Measurements from ENCODE around the gene PCDHGA9. TPM values are rescaled to one million over a fixed set of nuclear protein-coding genes. Genes with fewer than 3 reads are reported as not detected.
"Not testable (repeated sequence)": the region's sequence is repeated elsewhere in the genome, so short reads cannot be mapped to it uniquely, and the experiment has no call there.

The PCDHGA9 gene
- total RNA-seq, 2 donors from 2014 or later, result 3.9 to 7.7 TPM

- DNase-seq (ENCODE audit: low spot score), result no peak
- Histone ChIP-seq H3K9me3 (peaks cover 10% of the 10 kb centered on the region), H3K36me3 (no peaks in the 10 kb centered on the region), H3K4me3 (no peak overlapping the region), H3K27ac (no peak overlapping the region), H3K27me3 (replicated peaks; ENCODE audit: insufficient read depth) (no peaks in the 10 kb centered on the region), H3K4me1 (replicated peaks) (no peaks in the 10 kb centered on the region)
- intact Hi-C loops (cut with DNase I), result no loop called here
- TF ChIP-seq CTCF (IDR thresholded peaks at IDR 0.05) (no peak), POLR2A (IDR thresholded peaks at IDR 0.05) (no peak), POLR2AphosphoS5 (IDR thresholded peaks at IDR 0.05) (no peak)
- 22% methylated on average over 22 of the region's 22 CpGs for WGBS
Observed at GRCh38 chr5:141403387-141403786, 809 bp downstream of the PCDHGA9 start.

- peak within 1 kb of the TSS in 1 of 2 donors; percentile 14 for H3K4me3 ChIP-seq
- intact Hi-C loops (cut with DNase I); H3K27ac ChIP-seq; DNase-seq (ENCODE audit: low spot score); H3K36me3 ChIP-seq; H3K27me3 ChIP-seq (replicated peaks; ENCODE audit: insufficient read depth); H3K9me3 ChIP-seq; H3K4me1 ChIP-seq (replicated peaks): not testable (repeated sequence)
- TF ChIP-seq CTCF (IDR thresholded peaks at IDR 0.05), result peak in 3 of 4 experiments; percentile 32 to 59 (median 59)
- WGBS, result 11% methylated on average over 44 of the region's 51 CpGs
Observed at GRCh38 chr5:141407790-141408505, 5.4 kb downstream of the PCDHGA9 start, which contains the start of gene PCDHGB6. TSS of gene PCDHGB6 (plus strand) at chr5:141408021. CDS start at chr5:141408203, 182 bp downstream.

- intact Hi-C loops (cut with DNase I), result loop anchor here (10.0 kb wide), 1 partner anchor 115 kb away; no protein-coding TSS in a partner anchor
- H3K4me1 ChIP-seq (replicated peaks), result no peaks in the 10 kb centered on the region
- 23% methylated on average over 64 of the region's 64 CpGs for WGBS
- H3K36me3 ChIP-seq, result no peaks in the 10 kb centered on the region
- H3K27me3 ChIP-seq (replicated peaks; ENCODE audit: insufficient read depth), result peaks cover 2% of the 10 kb centered on the region
- H3K9me3 ChIP-seq, result no peaks in the 10 kb centered on the region
- DNase-seq (ENCODE audit: low spot score), result no peak
- H3K27ac ChIP-seq, result no peak overlapping the region
- TF ChIP-seq POLR2AphosphoS5 (IDR thresholded peaks at IDR 0.05), result no peak
- H3K4me3 ChIP-seq, result no peak overlapping the region
Observed at GRCh38 chr5:141409598-141410306, 7.2 kb downstream of the PCDHGA9 start.

- intact Hi-C loops (cut with DNase I), result loop anchor here (10.0 kb wide), 1 partner anchor 113 kb away; no protein-coding TSS in a partner anchor
- 56% methylated on average over 3 of the region's 3 CpGs for WGBS
- Histone ChIP-seq H3K4me1 (replicated peaks) (no peaks in the 10 kb centered on the region), H3K4me3 (no peak overlapping the region), H3K27ac (no peak overlapping the region), H3K9me3 (no peaks in the 10 kb centered on the region), H3K27me3 (replicated peaks; ENCODE audit: insufficient read depth) (peaks cover 2% of the 10 kb centered on the region), H3K36me3 (no peaks in the 10 kb centered on the region)
- no peak for DNase-seq (ENCODE audit: low spot score)
- TF ChIP-seq POLR2AphosphoS5 (IDR thresholded peaks at IDR 0.05), result no peak
- no peak for TF ChIP-seq POLR2A (IDR thresholded peaks at IDR 0.05)
- TF ChIP-seq CTCF (IDR thresholded peaks at IDR 0.05), result no peak
Observed at GRCh38 chr5:141411575-141411974, 9.0 kb downstream of the PCDHGA9 start.

- Histone ChIP-seq H3K9me3 (no peaks in the 10 kb centered on the region), H3K27ac (peak within 1 kb of the TSS in 1 of 2 donors; percentile 39), H3K27me3 (replicated peaks; ENCODE audit: insufficient read depth) (peaks cover 2% of the 10 kb centered on the region), H3K4me3 (peak within 1 kb of the TSS; percentile 5 to 27), H3K4me1 (replicated peaks) (no peaks in the 10 kb centered on the region), H3K36me3 (no peaks in the 10 kb centered on the region)
- intact Hi-C loops (cut with DNase I), result loop anchor here (10.0 kb wide), 1 partner anchor 112 kb away; no protein-coding TSS in a partner anchor
- TF ChIP-seq POLR2AphosphoS5 (IDR thresholded peaks at IDR 0.05), result peak; percentile 5
- peak in 3 of 4 experiments; percentile 24 to 46 (median 38) for TF ChIP-seq CTCF (IDR thresholded peaks at IDR 0.05)
- no peak for TF ChIP-seq POLR2A (IDR thresholded peaks at IDR 0.05)
- 16% methylated on average over 31 of the region's 31 CpGs for WGBS
- DNase-seq (ENCODE audit: low spot score), result peak; percentile 55
Observed at GRCh38 chr5:141412854-141413539, 10.4 kb downstream of the PCDHGA9 start, which contains the start of gene PCDHGA10. TSS of gene PCDHGA10 (plus strand) at chr5:141412987. CDS start at chr5:141413176, 189 bp downstream.
